K562 (cell line): ENCODE data around the gene CLDN15. TPM values are rescaled to one million over a fixed set of nuclear protein-coding genes. Genes with fewer than 3 reads are reported as not detected.
A peak's percentile ranks its signal among the peaks of the same experiment; 100 is the strongest.

ENCODE experiments used
- ASH1L ChIP-seq: fragments of 450-650 bp; IDR thresholded peaks from 2 replicates; pipeline ENCODE4 v1.6.1; 2018; ENCODE audit warnings: borderline replicate concordance, mild to moderate bottlenecking, low read depth; ENCODE audit not compliant: partially characterized antibody
- CBX5 ChIP-seq: IDR thresholded peaks from 2 replicates; pipeline ENCODE4 v1.6.1; 2014; ENCODE audit warnings: low read depth, borderline replicate concordance
- EHMT2 ChIP-seq: fragments of 450-650 bp; IDR thresholded peaks from 2 replicates; pipeline ENCODE4 v1.6.1; 2018; ENCODE audit warnings: antibody characterized with exemption
- GTF3C2 ChIP-seq: IDR thresholded peaks from 3 replicates; pipeline ENCODE4 v1.6.1; 2011; ENCODE audit warnings: borderline replicate concordance, mild to moderate bottlenecking, moderate library complexity; ENCODE audit not compliant: insufficient read length; ENCODE audit errors: extremely low read depth
- ILK ChIP-seq: fragments of 450-650 bp; IDR thresholded peaks from 2 replicates; pipeline ENCODE4 v1.6.1; 2016; ENCODE audit warnings: missing genetic modification characterization, low read depth, mild to moderate bottlenecking, missing compliant biosample characterization, moderate library complexity, borderline replicate concordance
- JUN ChIP-seq, 2 experiments: sonication (generic) in 1 of 2; formaldehyde crosslinking in 1 of 2; IDR thresholded peaks; 2 replicates each; pipeline versions ENCODE4 v1.6.1 to v1.8.0; 2012 to 2022; ENCODE audit warnings: borderline replicate concordance in 2 of 2, mild to moderate bottlenecking in 2 of 2, improper control_type of control experiment in 1 of 2, low read depth in 1 of 2, low read length in 1 of 2, missing genetic modification reagents in 1 of 2
- LEF1 ChIP-seq: fragments of 450-650 bp; IDR thresholded peaks from 2 replicates; pipeline ENCODE4 v1.6.1; 2016; ENCODE audit warnings: mild to moderate bottlenecking
- MAZ ChIP-seq, 2 experiments: fragments of 450-650 bp in 1 of 2; sonication (generic) in 1 of 2; formaldehyde crosslinking; IDR thresholded peaks in 1 of 2; conservative IDR thresholded peaks in 1 of 2; 2 replicates each; pipeline versions ENCODE4 v1.4.0 to v1.5.0; 2020; ENCODE audit warnings: mild to moderate bottlenecking in 1 of 2, missing genetic modification reagents in 1 of 2
- MCM7 ChIP-seq, 2 experiments: fragments of 450-650 bp; IDR thresholded peaks; 2 replicates each; pipeline ENCODE4 v1.6.1; 2016 to 2018
- POLR2A ChIP-seq: fragments of 450-650 bp; conservative IDR thresholded peaks from 2 replicates; pipeline ENCODE4 v1.6.1; 2016
- POLR2AphosphoS5 ChIP-seq: IDR thresholded peaks from 2 replicates; pipeline ENCODE4 v1.6.1; 2011; ENCODE audit warnings: mild to moderate bottlenecking, low read depth, low read length, moderate library complexity; ENCODE audit not compliant: control insufficient read depth, insufficient read depth
- RREB1 ChIP-seq: fragments of 250-450 bp; sonication (Bioruptor Pico); IDR thresholded peaks from 2 replicates; pipeline ENCODE4 v1.4.0; 2020
- SMARCA5 ChIP-seq: fragments of 450-650 bp; IDR thresholded peaks from 2 replicates; pipeline ENCODE4 v1.6.1; 2016
- SRSF7 ChIP-seq: fragments of 200-400 bp; formaldehyde crosslinking; optimal IDR thresholded peaks from 2 replicates; pipeline ENCODE3; 2017; ENCODE audit warnings: mild to moderate bottlenecking, low read depth, low read length
- TCFL5 ChIP-seq: fragments of 250-450 bp; sonication (Bioruptor Pico); conservative IDR thresholded peaks from 2 replicates; pipeline ENCODE4 v1.6.1; 2021; ENCODE audit warnings: mild to moderate bottlenecking, moderate library complexity, matching md5 sums
- ZNF449 ChIP-seq: fragments of 250-450 bp; sonication (Bioruptor Pico); IDR thresholded peaks from 2 replicates; pipeline ENCODE4 v1.8.0; 2022; ENCODE audit warnings: moderate library complexity, mild to moderate bottlenecking, inconsistent platforms
- polyA plus RNA-seq, 8 experiments: library from polyadenylated mRNA; depleted of rRNA in 4 of 8; stranded (reverse) in 5 of 8; unstranded in 3 of 8; fragments of >200 nt; fragmentation: Nextera tagmentation in 2 of 8; fragmentation: Illumina TruSeq in 1 of 8; extraction: Ambion mirVana in 2 of 8; extraction: Trizol in 1 of 8; gene quantifications; 2 replicates each; pipeline versions ENCODE4 v1.2.1 to v1.2.3, GENCODE V29; 2011 to 2014; ENCODE audit warnings: inconsistent platforms in 1 of 8, missing spikeins in 1 of 8
- total RNA-seq, 7 experiments: library from RNA; depleted of rRNA in 6 of 7; stranded (reverse); fragments of >200 nt in 6 of 7; fragmentation: Illumina TruSeq in 2 of 7; extraction: Trizol in 2 of 7; gene quantifications; 2 replicates each; pipeline versions ENCODE4 v1.2.1 to v1.2.3, GENCODE V29; 2011 to 2021; ENCODE audit warnings: low replicate concordance in 1 of 7

The CLDN15 gene
- total and polyA plus RNA-seq, 9 of the 15 experiments (the other 6 are each of a cell fraction or from before 2014, with no cell fraction given) = 0.32 to 14.5 (median 7.4) TPM

GRCh38 chr7:101217388-101218235 lies 20.0 kb downstream of the CLDN15 start, which contains the start of the genes PLOD3 and ZNHIT1 (continued):
- TF ChIP-seq TCFL5 (CRISPR knock-in tag) (no peak), GTF3C2 (no peak), POLR2A (peak; percentile 77), ASH1L (peak; percentile 86), MAZ (CRISPR knock-in tag; conservative IDR thresholded peaks at IDR 0.05 in 1 of 2, IDR thresholded peaks at IDR 0.05 in 1 of 2) (peak; percentile 53 to 92), POLR2AphosphoS5 (peak; percentile 42), SRSF7 (no peak), ILK (tag) (no peak), MCM7 (IDR thresholded peaks at IDR 0.05) (no peak), SMARCA5 (no peak), CBX5 (0 out of 2 replicates have a peak, but pooled peaks have one; percentile 13), RREB1 (no peak), LEF1 (0 out of 2 replicates have a peak, but pooled peaks have one; percentile 33), JUN (IDR thresholded peaks at IDR 0.05; ENCODE audit: borderline replicate concordance, low read depth, low read length) (no peak), JUN (CRISPR knock-in tag; IDR thresholded peaks at IDR 0.05; ENCODE audit: borderline replicate concordance) (no peak), ZNF449 (CRISPR knock-in tag) (no peak), EHMT2 (no peak)
